Heart left ventricle (tissue), 13 donors: ENCODE results near the gene SV2A.

Experiments
- POLR2A ChIP-seq, 2 donors: fragments of 450-650 bp; IDR thresholded peaks; one replicate each; pipeline ENCODE4 v1.6.1; 2017; ENCODE audit warnings: antibody characterized with exemption in 2 of 2, mild to moderate bottlenecking in 2 of 2, moderate library complexity in 2 of 2
- TF ChIP-seq, protein P1 (sequence below), 12 donors: fragments of 200-600 bp; sonication (generic) in 4 of 12; IDR thresholded peaks; one replicate each; pipeline versions ENCODE4 v1.5.0 to v1.8.0; 2018 to 2022; ENCODE audit warnings: antibody characterized with exemption in 12 of 12, mild to moderate bottlenecking in 5 of 12
- donor health status: ischemic (EF 13 %, LVEDD 7.1; RV severe dilation, severe dysfunction).
- donor health status: DM: no; HTN: yes; CAD: no.
- donor health status: DM: no; HTN: no; CAD: no.
- donor health status: ischemic (EF 25% LVEDD 6.9; RV normal size, moderate dysfunction).
- donor health status: ischemic (EF 25% LVEDD 5.7; RV mildly dilated, moderate dysfunction).
- donor health status: ischemic (EF 35%, LVEDD 5.7; RV mildly dilated, moderate dysfunction).
- donor health status: nonischemic (EF 11% LVEDD 7.7; RV severe dilation, severe dysfunction).
- donor health status: DM: yes; HTN: yes; CAD: no.
- donor health status: PGD.
- donor health status: ischemic (EF 29% LVEDD 5.4; RV normal size, mild dysfunction).
- donor health status: nonischemic (EF 23%, LVEDD 6.1; RV moderate dilation, normal function).

DNA sequence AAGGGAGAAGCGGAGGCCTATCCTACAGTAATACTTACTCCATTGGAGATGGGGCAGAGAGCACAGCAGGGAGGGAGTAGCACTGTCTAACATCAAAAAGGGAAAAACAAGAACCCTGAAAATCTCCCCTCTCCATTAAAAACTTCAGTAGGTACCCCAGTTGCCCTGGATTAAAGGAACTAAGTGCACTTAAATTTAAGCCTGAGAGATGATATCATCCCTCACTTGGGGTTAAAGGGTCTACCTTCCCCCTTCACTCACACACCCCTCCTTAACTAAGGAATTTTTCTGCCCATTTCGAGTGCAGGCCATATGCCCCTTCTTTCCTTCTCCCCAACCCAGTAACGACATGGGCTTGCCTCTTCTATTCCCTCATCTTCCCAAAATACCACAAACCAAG, 22.8 kb upstream of the SV2A start:
- no peak for TF ChIP-seq POLR2A (IDR thresholded peaks at IDR 0.05)
- TF ChIP-seq, protein P1, sequence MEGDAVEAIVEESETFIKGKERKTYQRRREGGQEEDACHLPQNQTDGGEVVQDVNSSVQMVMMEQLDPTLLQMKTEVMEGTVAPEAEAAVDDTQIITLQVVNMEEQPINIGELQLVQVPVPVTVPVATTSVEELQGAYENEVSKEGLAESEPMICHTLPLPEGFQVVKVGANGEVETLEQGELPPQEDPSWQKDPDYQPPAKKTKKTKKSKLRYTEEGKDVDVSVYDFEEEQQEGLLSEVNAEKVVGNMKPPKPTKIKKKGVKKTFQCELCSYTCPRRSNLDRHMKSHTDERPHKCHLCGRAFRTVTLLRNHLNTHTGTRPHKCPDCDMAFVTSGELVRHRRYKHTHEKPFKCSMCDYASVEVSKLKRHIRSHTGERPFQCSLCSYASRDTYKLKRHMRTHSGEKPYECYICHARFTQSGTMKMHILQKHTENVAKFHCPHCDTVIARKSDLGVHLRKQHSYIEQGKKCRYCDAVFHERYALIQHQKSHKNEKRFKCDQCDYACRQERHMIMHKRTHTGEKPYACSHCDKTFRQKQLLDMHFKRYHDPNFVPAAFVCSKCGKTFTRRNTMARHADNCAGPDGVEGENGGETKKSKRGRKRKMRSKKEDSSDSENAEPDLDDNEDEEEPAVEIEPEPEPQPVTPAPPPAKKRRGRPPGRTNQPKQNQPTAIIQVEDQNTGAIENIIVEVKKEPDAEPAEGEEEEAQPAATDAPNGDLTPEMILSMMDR (IDR thresholded peaks at IDR 0.05) = no peak
